ENCODE results near the gene CNOT8.

Gene CNOT8

DNA sequence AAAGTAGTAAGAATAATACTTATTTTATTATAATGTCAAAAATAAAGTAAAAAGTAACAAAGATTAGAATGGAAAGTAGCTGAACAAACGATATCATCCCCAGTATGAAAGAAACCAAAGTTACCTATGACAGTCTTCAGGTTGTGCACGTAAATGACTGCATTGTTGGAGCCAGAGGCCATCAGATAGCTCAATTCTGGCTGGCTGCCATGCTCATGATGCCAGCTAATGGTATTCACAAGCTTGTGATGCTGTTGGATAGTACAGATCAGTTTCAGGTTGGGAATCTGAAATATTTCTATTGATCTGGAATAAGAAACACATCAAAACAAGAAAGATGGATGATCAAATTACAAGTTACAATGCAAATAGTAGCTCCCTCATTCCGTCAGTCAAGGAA, 58.4 kb downstream of the CNOT8 start:
- DNase-seq (ENCODE audit: low read depth in 4 of 4, low spot score in 1 of 4) = no peak

DNA sequence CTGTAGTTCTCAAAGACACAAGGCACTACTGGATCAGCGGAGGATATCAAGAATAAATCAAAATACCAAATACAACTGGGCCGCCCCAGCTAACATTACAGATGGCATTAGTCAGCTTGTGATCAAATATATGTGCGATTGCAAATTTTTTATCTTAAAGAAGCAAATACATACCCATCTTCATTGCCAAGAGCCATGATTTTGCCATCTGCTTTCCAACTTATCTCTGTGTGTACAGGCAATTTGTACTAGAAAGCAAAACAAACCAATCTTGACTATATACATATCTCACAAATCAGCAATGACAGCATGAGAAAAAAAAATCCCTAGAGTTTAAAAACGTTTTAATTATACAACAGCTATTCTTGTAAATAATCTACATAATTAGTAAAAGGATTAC, 59.3 kb downstream of the CNOT8 start:
- DNase-seq (ENCODE audit: low read depth in 4 of 4, low spot score in 1 of 4) = no peak

DNA sequence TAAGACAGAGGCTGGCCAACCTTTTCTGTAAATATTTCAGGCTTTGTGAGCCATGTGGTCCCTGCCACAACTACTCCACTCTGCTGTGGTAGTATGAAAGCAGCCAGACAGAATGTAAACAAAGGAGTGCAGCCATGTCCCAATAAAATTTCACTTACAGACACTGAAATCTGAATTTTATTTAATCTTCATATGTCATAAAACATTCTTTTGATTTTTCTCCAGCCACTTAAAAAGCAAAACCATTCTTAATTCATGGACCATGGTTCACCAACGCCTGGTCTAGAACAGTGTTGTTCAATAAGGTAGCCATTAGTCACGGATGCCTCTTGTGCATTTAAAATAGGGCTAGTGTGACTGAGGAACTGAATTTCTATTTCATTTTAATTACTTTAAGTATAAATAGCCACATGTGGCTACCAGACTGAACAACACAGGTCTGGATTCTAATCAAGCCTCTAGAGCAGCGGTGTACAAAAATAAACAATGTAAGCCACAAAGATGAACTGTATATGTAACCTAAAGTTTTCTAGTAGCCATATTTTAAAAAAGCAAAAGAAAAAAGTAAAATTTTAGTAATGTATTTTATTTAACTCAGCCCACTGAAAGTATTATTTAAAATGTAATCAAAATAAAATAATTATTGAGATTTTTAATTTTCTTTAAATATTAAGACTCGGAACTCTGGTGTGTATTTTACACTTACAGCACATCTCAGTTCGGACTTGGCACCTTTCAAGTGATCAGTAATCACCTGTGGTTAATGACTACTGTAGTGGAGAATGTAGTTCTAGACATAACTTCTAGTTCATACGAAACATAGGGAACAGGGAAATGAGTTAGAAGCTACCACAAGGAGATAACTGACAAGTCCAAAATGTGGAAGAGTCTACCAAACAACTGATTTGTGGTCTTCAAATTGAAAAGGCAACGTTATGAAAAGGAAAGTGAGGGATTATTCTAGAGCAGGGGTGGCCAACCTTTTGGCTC, 65.3 kb downstream of the CNOT8 start:
- no peak for DNase-seq (ENCODE audit: low read depth in 4 of 4, low spot score in 1 of 4)

Data from stimulated activated CD4-positive, alpha-beta T cell treated with anti-CD3 and anti-CD28 coated beads, Interleukin-1b, Interleukin-23, amount 100 ng/mL, for 24 hours (primary cell).